ENCODE measurements around the gene TACC2.
"Not testable (repeated sequence)": the region's sequence is repeated elsewhere in the genome, so short reads cannot be mapped to it uniquely, and the experiment has no call there.

TACC2 gene

GRCh38 chr10:122062831-122063674, 74.1 kb downstream of the TACC2 start:
- DNase-seq, result no peak

GRCh38 chr10:122066337-122066939, 77.5 kb downstream of the TACC2 start:
- DNase-seq, result not testable (repeated sequence)

- DNase-seq, result no peak
These were observed 79.9 kb downstream of the TACC2 start for GRCh38 chr10:122068844-122069243.

- no peak for DNase-seq
These were observed 83.5 kb downstream of the TACC2 start for GRCh38 chr10:122072491-122072890.

DNA sequence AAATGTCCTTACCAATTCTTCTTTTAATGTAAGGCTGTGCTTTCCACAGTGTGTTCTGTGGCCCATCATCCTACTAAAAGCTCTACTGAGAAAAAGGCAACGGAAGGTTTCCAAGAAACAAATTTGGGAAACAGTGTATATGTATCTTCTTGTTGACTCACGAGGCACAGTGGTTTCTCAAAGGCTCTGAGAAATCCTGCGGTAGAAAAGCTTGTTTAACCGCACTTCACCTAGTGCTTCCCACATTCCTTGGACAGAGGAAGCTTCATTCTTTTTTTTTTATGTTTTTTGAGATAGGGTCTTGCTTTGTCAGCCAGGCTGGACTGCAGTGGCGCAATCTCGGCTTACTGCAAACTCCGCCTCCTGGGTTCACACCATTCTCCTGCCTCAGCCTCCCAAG, 84.5 kb downstream of the TACC2 start:
- no peak for DNase-seq

DNA sequence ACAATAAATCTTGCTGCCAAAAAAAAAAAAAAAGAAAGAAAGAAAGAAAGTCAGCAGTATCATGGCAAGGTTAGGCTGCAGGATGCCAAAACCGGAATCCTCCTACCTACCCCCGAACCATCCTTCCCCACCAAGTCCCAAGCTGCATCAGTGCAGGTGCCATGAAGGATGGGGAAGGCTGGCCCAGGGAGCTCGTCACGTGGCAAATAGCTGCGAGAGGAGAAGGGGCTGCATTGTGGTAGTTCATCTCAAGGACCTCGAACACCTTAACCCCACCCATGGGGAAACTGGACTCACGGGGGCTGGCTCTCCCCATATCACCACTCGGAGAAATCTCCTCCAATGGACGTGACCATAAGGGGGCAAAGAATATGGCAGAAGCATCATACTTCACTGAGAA, 86.2 kb downstream of the TACC2 start:
- DNase-seq, result no peak

DNA sequence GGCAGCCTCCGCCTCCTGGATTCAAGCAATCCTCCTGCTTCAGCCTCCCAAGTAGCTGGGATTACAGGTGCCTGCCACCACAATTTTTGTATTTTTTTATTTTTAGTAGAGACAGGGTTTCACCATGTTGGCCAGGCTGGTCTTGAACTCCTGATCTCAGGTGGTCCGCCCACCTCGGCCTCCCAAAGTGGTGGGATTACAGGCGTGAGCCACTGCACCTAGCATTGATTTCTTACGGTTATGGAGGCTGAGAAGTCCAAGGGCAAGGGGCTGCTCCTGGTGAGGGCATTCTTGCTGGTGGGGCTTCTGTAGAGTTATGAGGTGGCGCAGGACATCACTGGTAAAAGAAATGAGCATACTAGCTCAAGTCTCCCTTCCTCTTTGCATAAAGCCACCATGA, 86.9 kb downstream of the TACC2 start:
- DNase-seq, result not testable (repeated sequence)

DNA sequence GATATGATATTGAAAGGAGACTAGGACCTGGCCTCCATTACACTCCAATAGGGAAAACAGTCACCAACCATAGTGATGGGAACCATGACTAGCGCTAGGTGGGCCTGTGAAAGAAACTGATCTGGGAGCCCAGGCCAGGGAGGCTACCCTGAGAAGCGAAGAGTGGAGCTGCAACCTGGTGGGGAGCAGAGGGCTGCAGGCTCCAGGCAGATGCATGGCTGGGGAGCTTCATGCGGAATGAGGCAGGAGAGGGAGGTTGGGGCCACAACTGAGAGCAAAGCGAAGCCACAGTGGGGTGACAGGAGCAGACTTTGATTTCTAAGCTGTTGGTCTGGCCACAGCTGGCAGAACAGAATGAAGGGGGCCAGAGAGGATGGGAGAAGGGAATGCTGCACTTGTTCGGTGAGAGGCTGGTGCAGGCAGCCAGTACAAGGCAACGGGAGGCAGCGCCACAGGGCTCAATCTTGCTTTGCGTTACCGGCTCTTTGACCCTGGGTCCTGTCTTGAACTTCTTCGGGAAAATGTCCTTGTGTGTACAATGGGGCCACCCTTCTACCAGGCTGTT, 88.4 kb downstream of the TACC2 start:
- no peak for DNase-seq

GRCh38 chr10:122078326-122078725, 89.4 kb downstream of the TACC2 start:
- DNase-seq, result no peak

DNA sequence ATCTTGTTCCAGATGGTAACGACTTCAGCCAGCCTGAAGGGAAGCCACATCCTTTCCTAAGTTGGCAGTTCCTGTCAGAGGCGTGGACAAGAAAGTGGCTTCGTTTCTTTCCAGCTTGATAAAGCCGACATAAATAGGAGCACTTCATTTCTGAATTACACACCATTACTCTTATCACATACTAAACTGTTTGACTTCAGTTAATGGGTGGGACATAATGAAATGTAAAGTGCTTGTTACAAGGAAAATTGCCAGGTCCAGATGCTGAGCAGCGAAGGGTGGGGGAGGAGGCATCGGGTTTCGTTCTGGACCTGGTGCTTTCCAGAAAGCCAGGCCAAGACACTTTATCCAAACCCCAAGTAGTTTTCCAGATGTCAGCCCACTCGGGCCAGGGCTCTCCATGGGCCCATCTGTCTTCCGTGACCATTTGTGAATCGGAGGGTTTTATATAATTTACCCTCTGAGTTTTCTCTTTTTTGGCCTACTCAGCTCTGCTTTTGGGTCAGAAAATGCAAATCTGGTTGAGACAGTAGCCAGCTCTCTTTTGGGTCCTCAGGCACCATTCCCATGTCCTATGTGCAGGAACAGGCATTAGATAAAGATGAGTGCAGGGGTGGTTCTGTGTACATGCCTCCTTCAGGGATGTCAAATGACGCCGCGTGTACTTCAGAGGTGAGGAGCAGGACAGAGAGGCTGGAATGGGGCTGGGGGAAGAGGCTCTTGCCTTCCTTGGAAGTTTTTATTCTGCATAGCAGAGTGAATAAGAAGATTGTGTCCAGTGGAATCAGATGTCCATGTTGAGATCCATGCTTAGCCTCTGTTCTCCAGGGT, 90.2 kb downstream of the TACC2 start:
- no peak for DNase-seq

GRCh38 chr10:122082616-122083477, 93.9 kb downstream of the TACC2 start:
- no peak for DNase-seq

- DNase-seq, result no peak
These were observed 94.6 kb downstream of the TACC2 start for GRCh38 chr10:122083478-122084025.

DNA sequence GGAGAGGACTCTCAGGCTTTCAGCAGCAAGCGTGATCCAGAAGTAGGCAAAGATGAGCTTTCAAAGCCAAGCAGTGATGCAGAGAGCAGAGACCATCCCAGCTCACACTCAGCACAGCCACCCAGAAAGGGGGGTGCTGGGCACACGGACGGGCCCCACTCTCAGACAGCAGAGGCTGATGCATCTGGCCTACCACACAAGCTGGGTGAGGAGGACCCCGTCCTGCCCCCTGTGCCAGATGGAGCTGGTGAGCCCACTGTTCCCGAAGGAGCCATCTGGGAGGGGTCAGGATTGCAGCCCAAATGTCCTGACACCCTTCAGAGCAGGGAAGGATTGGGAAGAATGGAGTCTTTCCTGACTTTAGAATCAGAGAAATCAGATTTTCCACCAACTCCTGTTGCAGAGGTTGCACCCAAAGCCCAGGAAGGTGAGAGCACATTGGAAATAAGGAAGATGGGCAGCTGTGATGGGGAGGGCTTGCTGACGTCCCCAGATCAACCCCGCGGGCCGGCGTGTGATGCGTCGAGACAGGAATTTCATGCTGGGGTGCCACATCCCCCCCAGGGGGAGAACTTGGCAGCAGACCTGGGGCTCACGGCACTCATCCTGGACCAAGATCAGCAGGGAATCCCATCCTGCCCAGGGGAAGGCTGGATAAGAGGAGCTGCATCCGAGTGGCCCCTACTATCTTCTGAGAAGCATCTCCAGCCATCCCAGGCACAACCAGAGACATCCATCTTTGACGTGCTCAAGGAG, 95.5 kb downstream of the TACC2 start:
- no peak for DNase-seq

DNA sequence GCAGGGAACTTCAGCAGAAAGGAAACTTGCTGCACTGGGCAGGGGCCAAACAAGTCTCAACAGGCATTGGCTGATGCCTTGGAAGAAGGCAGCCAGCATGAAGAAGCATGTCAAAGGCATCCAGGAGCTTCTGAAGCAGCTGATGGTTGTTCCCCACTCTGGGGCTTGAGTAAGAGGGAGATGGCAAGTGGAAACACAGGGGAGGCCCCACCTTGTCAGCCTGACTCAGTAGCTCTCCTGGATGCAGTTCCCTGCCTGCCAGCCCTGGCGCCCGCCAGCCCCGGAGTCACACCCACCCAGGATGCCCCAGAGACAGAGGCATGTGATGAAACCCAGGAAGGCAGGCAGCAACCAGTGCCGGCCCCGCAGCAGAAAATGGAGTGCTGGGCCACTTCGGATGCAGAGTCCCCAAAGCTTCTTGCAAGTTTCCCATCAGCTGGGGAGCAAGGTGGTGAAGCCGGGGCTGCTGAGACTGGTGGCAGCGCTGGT, 96.5 kb downstream of the TACC2 start:
- no peak for DNase-seq

- no peak for DNase-seq
These were observed 97.7 kb downstream of the TACC2 start for GRCh38 chr10:122086416-122087240.

DNA sequence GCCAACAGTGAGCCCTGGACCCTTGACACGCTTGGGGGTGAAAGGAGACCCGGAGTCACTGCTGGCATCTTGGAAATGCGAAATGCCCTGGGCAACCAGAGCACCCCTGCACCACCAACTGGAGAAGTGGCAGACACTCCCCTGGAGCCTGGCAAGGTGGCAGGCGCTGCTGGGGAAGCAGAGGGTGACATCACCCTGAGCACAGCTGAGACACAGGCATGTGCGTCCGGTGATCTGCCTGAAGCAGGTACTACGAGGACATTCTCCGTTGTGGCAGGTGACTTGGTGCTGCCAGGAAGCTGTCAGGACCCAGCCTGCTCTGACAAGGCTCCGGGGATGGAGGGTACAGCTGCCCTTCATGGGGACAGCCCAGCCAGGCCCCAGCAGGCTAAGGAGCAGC, 98.5 kb downstream of the TACC2 start:
- no peak for DNase-seq

DNA sequence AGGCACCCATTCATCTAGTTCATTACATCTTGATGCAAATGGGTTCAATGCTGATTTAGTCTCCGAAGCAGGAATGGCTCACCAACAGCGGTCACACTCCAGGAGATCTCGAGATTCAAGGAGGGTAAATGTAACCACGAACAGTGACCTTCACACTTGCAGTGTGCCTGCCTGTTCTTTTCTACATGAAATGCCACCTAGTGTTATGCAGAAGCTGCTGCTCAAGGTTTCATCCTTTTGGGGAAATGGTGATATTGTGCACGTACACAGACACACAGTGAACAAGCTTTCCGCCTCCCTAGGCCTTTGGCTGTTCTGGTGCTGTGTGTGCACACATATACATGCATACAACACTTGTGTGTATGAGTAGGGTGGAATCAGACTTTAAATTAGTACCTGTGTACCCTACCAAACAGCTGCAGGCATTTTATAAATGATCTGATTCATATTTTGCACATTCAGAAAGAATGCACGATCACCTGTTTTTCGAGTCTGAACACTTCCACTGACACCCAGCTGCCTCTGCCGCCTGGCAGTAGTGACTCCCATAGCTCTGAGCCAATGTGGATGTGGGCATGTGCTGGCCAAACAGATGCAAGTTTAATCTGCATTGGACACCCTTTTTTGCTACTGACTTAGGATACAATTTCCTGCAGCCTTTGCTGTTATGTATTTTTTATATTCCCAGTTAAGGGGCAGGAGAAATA, 100.5 kb downstream of the TACC2 start:
- DNase-seq, result no peak

GRCh38 chr10:122091722-122092121, 102.8 kb downstream of the TACC2 start:
- DNase-seq, result no peak

DNA sequence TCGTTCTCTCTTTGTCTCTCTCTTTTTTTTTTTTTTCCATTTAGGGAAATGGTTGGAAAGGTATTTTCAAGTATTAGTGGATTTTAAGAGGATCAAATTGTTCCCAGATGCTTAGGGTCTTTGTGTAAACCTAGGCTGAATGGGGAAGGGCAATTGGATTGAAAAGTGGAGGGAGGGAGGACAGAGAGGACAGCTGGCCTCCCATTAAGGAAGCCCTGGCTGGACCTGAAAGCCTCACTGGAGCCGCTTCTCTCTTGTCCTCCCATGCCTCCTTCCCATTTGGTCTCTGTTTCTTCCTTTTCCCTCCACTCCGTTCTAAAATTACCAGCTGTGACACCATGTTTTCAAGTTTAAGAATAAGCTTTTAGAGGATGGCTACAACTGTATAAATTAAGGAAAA, 104.1 kb downstream of the TACC2 start:
- DNase-seq, result no peak
